HCT116 (cell line): ENCODE data around the gene TADA3. TPM values are rescaled to one million over a fixed set of nuclear protein-coding genes. Genes with fewer than 3 reads are reported as not detected.

Experiments used
- ATAC-seq: fragments of 200-7000 bp; cut with Tn5 transposase; 2 replicates; pipeline ENCODE4 v1.9.1; 2020; ENCODE audit warnings: mild to moderate bottlenecking, moderate library complexity
- BruUV-seq: library from RNA; stranded (reverse); fragments of 400-500 nt; replicated peaks from 2 replicates; lab custom pipeline; 2021; lab: Mats Ljungman, UMichigan
- CTCF ChIA-PET: fragments of 300-600 bp; sonication (Branson Sonifier 250); formaldehyde crosslinking; loops from one replicate; lab custom pipeline; 2021; ENCODE audit warnings: antibody characterized with exemption; lab: Charles Lee
- POLR2A ChIA-PET: fragments of 300-600, 350-600 bp; sonication (Branson Sonifier 250); formaldehyde crosslinking; loops from one replicate; lab custom pipeline; 2021; ENCODE audit warnings: antibody characterized with exemption; lab: Charles Lee
- RAD21 ChIA-PET, 2 experiments: fragments of 300-600 bp; sonication (Branson Sonifier 250); formaldehyde crosslinking; loops; one replicate each; lab custom pipeline; 2023; ENCODE audit warnings: low total read pairs in 2 of 2; ENCODE audit not compliant: uncharacterized antibody in 2 of 2, unreplicated experiment in 2 of 2, low non-redundant PET in 1 of 2; lab: Charles Lee
- DNase-seq: peaks from one replicate; pipeline ENCODE4 v3.0.0-alpha.2; 2010; ENCODE audit warnings: low read depth, low spot score
- H2AFZ ChIP-seq: fragments of 200-600 bp; shearing (Covaris generic), sonication (generic); 2 replicates; pipeline ENCODE4 v1.6.1; 2017; ENCODE audit warnings: low read depth, mixed run types, mixed read lengths, antibody characterized with exemption, low read length; ENCODE audit not compliant: poor library complexity, severe bottlenecking
- H3K27ac ChIP-seq: 2 replicates; pipeline ENCODE4 v1.5.1; 2012; ENCODE audit warnings: low read depth, low read length
- H3K27me3 ChIP-seq: fragments of 200-600 bp; sonication (generic); 2 replicates; pipeline ENCODE4 v1.6.1; 2016; ENCODE audit warnings: mixed run types, low read length, mixed read lengths; ENCODE audit not compliant: insufficient read depth
- H3K36me3 ChIP-seq, 2 experiments: fragments of 200-500 bp in 1 of 2; fragments of 200-600 bp in 1 of 2; sonication (Bioruptor generic) in 1 of 2; sonication (generic) in 1 of 2; 2 replicates each; pipeline versions ENCODE4 v1.5.1 to v1.6.1; 2014 to 2016; ENCODE audit warnings: low read length in 2 of 2, inconsistent platforms in 1 of 2, mixed read lengths in 1 of 2, mixed run types in 1 of 2; ENCODE audit not compliant: insufficient read depth in 2 of 2, control insufficient read depth in 1 of 2
- H3K4me1 ChIP-seq, 2 experiments: fragments of 200-600 bp in 1 of 2; sonication (generic) in 1 of 2; 2 replicates each; pipeline versions ENCODE4 v1.5.1 to v1.6.1; 2012 to 2017; ENCODE audit warnings: low read length in 2 of 2, inconsistent platforms in 1 of 2, mild to moderate bottlenecking in 1 of 2, mixed read lengths in 1 of 2, mixed run types in 1 of 2, moderate library complexity in 1 of 2; ENCODE audit not compliant: insufficient read depth in 2 of 2, control insufficient read depth in 1 of 2
- H3K4me2 ChIP-seq: fragments of 200-600 bp; sonication (generic); 2 replicates; pipeline ENCODE4 v1.6.1; 2017; ENCODE audit warnings: mixed run types, low read length, mixed read lengths
- H3K4me3 ChIP-seq, 2 experiments: fragments of 200-600 bp in 1 of 2; sonication (generic) in 1 of 2; replicated peaks in 1 of 2; 2 replicates each; pipeline ENCODE4 v1.5.1; 2011 to 2016; ENCODE audit warnings: low read length in 2 of 2, control low read depth in 1 of 2, low read depth in 1 of 2, mild to moderate bottlenecking in 1 of 2, mixed read lengths in 1 of 2, mixed run types in 1 of 2
- H3K79me2 ChIP-seq: fragments of 200-600 bp; sonication (generic); 2 replicates; pipeline ENCODE4 v1.6.1; 2017; ENCODE audit warnings: mild to moderate bottlenecking, mixed run types, low read length, moderate library complexity, mixed read lengths; ENCODE audit not compliant: insufficient read depth
- H3K9ac ChIP-seq: fragments of 200-600 bp; sonication (generic); 2 replicates; pipeline ENCODE4 v1.6.1; 2016; ENCODE audit warnings: low read length, mixed read lengths
- H3K9me2 ChIP-seq: fragments of 200-600 bp; sonication (generic), shearing (Covaris generic); 2 replicates; pipeline ENCODE4 v1.6.1; 2017; ENCODE audit warnings: mixed run types, mild to moderate bottlenecking, moderate library complexity; ENCODE audit not compliant: insufficient read depth
- H3K9me3 ChIP-seq, 2 experiments: fragments of 200-500 bp in 1 of 2; fragments of 200-600 bp in 1 of 2; sonication (Bioruptor generic) in 1 of 2; sonication (generic) in 1 of 2; 2 replicates each; pipeline ENCODE4 v1.6.1; 2014 to 2017; ENCODE audit warnings: low read length in 2 of 2, mixed read lengths in 2 of 2, inconsistent platforms in 1 of 2, low read depth in 1 of 2, mild to moderate bottlenecking in 1 of 2, mixed run types in 1 of 2, moderate library complexity in 1 of 2; ENCODE audit not compliant: control insufficient read depth in 1 of 2, insufficient read depth in 1 of 2
- H4K20me1 ChIP-seq: fragments of 200-600 bp; sonication (generic), shearing (Covaris generic); 2 replicates; pipeline ENCODE4 v1.6.1; 2017; ENCODE audit warnings: mixed run types, mild to moderate bottlenecking, moderate library complexity; ENCODE audit not compliant: insufficient read depth
- ATF3 ChIP-seq: IDR thresholded peaks from 2 replicates; pipeline ENCODE4 v1.6.1; 2012
- CBX3 ChIP-seq: IDR thresholded peaks from 2 replicates; pipeline ENCODE4 v1.6.1; 2012; ENCODE audit warnings: low read depth
- CEBPB ChIP-seq: IDR thresholded peaks from 2 replicates; pipeline ENCODE4 v1.6.1; 2012; ENCODE audit warnings: low read depth
- EGR1 ChIP-seq: IDR thresholded peaks from 2 replicates; pipeline ENCODE4 v1.6.1; 2012; ENCODE audit warnings: low read depth
- EZH2phosphoT487 ChIP-seq: fragments of 200-600 bp; IDR thresholded peaks from 2 replicates; pipeline ENCODE4 v1.6.1; 2018; ENCODE audit warnings: antibody characterized with exemption, borderline replicate concordance
- POLR2AphosphoS5 ChIP-seq: IDR thresholded peaks from 2 replicates; pipeline ENCODE4 v1.6.1; 2011; ENCODE audit warnings: mild to moderate bottlenecking, low read depth, low read length, moderate library complexity
- REST ChIP-seq: IDR thresholded peaks from 2 replicates; pipeline ENCODE4 v1.6.1; 2012; ENCODE audit warnings: low read depth
- SIN3A ChIP-seq: IDR thresholded peaks from 2 replicates; pipeline ENCODE4 v1.6.1; 2012; ENCODE audit warnings: low read depth
- YY1 ChIP-seq: IDR thresholded peaks from 2 replicates; pipeline ENCODE4 v1.6.1; 2011; ENCODE audit warnings: low read length, low read depth, moderate library complexity, mild to moderate bottlenecking; ENCODE audit not compliant: insufficient replicate concordance; ENCODE audit errors: extremely low read depth
- ZNF274 ChIP-seq: fragments of 200-500 bp; sonication (Bioruptor generic); IDR thresholded peaks from 2 replicates; pipeline ENCODE4 v1.6.1; 2014; ENCODE audit warnings: mild to moderate bottlenecking, low read depth, low read length, inconsistent platforms
- intact Hi-C: fragments of 100-400 bp; cut with micrococcal nuclease; formaldehyde crosslinking; loops from 2 replicates; pipeline ENCODE4 v1.10.0; 2022
- total RNA-seq: library from RNA; stranded (reverse); gene quantifications from one replicate; pipeline ENCODE4 v1.2.1, GENCODE V29; 2021; ENCODE audit not compliant: unreplicated experiment

The TADA3 gene
- total RNA-seq, 1 experiment from 2014 or later, result 72.0 TPM

GRCh38 chr3:9818666-9819335, 26.5 kb upstream of the TADA3 start:
- DNase-seq (no peak), ATAC-seq (no peak)
- no peaks in the 10 kb centered on the region for H3K27me3 ChIP-seq
- no peak overlapping the region for H3K4me3 ChIP-seq
- no TSS peak for BruUV-seq
- H3K9ac ChIP-seq, result no peak overlapping the region
- RAD21 ChIA-PET, result no interaction called here
- CTCF ChIA-PET, result interaction anchor here (1.9 kb wide), 1 partner anchor 10 kb away, joined by 4 read pairs; no protein-coding TSS in a partner anchor
- intact Hi-C loops, result no loop called here
- H3K4me1 ChIP-seq, result no peaks in the 10 kb centered on the region
- no peak overlapping the region for H3K4me2 ChIP-seq
- POLR2A ChIA-PET, result no interaction called here
- H4K20me1 ChIP-seq, result no peaks in the 10 kb centered on the region
- H3K27ac ChIP-seq, result no peak overlapping the region
- H3K9me3 ChIP-seq, result no peaks in the 10 kb centered on the region
- H3K9me2 ChIP-seq, result no peaks in the 10 kb centered on the region
- peaks cover 0 to under 1% of the 10 kb centered on the region in 2 experiments; a peak in 2 of 4 replicates for H3K36me3 ChIP-seq
- TF ChIP-seq REST, result no peak
- no peak for TF ChIP-seq CEBPB
- TF ChIP-seq CBX3, result no peak
- no peak for TF ChIP-seq SIN3A
- TF ChIP-seq EGR1, result no peak
- no peak for TF ChIP-seq ZNF274
- TF ChIP-seq ATF3, result no peak
- TF ChIP-seq EZH2phosphoT487, result no peak
- no peak for TF ChIP-seq POLR2AphosphoS5
- TF ChIP-seq YY1, result no peak
- no peaks in the 10 kb centered on the region for H3K79me2 ChIP-seq
- no peak overlapping the region for H2AFZ ChIP-seq
